Inflammatory macrophage (primary cell): ENCODE data around the gene SNORC.
"Not testable (repeated sequence)": the region's sequence is repeated elsewhere in the genome, so short reads cannot be mapped to it uniquely, and the experiment has no call there.

Experiments used
- DNase-seq, 2 donors: peaks; one replicate each; pipeline ENCODE4 v3.0.0-alpha.2; 2020 to 2022
- total RNA-seq, 18 experiments: gene quantifications; one replicate each; lab custom pipeline; 2026; ENCODE audit warnings: mixed read lengths in 6 of 18, inconsistent platforms in 2 of 18; lab: John Stamatoyannopoulos, UW

Gene SNORC
- total RNA-seq: 0.12 to 0.65 (median 0.40) reads per million in 18 experiments

DNA sequence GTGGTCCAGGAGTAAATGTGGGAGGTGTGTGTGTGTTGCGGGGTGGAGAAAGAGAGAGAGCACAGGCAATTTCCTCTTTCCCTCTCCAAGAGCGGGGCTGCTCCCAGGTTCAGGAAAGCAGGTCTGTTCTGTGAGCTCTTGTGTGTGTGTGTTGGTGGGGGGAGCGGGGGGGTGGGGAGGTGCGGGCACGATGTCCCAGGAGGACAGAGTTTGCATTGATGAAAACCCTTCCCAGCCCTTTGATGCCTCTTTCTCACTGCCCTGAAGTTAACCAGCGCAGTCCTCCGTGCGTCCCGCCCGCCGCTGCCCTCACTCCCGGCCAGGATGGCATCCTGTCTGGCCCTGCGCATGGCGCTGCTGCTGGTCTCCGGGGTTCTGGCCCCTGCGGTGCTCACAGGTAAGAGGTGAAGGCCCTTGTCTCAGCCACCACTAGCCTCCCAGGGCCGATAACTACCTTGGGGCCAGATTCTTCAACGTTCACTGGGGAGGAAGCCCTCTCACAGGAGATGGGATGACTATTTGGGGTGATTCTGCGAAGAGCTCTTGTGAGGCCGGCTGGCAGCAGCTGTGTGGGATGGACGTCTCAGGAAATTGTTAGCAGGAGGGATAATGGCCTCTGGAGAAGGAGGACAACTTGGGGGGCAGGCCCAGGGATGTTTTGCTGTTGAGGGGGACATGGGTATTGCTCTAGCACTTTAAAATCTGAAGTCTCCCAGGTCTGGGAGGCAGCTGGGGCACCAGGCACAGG, at the start of gene SNORC:
SNORC (plus strand) TSS at position 247 of the 748 bp plus-strand sequence; CDS start at position 325, 78 bp downstream.
- DNase-seq: no peak

DNA sequence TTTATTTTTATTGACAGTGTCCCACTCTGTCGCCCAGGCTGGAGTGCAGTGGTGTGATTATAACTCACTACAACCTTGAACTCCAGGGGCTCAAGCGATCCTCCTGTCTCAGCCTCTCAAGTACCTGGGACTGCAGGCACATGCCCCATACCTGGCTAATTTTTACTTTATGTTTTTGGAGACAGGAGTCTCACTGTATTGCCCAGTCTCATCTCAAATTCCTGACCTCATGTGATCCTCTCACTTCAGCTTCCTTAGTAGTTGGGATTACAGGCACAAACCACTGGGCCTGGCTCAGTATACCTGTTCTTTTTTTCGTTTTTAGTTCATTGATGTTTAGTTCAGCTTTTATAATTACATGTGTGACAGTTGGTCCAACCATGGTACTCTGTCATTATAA, 40.1 kb upstream of the SNORC start:
- no peak for DNase-seq

DNA sequence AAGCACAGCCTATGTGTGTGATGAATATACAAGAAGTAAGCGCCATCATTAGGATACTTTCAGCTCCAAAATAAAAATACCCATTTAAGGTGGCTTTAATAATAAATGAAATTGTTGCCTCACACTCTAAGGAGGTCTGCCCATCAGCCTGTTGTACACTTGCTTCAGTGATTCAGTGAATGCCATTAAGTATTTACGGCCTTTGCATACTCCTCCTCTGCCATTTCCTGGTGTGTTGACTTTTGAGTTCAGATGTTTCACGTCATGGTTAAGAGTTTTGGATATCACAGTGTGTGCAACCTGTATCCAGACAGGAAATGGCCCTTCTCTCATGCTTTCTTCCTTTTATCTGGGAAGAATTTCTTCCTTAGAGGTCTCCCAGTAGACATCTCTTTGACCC, 38.6 kb upstream of the SNORC start:
- DNase-seq: no peak

DNA sequence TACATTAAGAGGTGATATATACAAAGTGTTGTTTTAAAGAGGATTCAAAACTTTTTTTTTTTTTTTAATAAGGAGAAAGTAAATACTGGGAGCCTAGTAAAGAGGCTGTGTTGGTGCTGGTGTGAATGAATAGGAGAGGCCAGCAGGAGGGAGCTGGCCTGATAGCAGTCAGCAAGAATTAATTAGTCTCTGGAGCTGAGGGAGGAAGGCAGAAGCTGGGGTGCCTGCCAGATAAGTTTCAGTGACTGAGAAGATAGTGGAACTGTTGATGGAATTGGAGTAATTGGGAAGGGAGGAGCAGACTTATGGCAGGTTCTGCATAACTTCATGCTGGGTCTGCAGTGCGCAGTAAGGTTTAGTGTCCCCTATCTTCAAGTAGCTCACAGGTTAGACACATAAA, 36.2 kb upstream of the SNORC start:
- no peak for DNase-seq

DNA sequence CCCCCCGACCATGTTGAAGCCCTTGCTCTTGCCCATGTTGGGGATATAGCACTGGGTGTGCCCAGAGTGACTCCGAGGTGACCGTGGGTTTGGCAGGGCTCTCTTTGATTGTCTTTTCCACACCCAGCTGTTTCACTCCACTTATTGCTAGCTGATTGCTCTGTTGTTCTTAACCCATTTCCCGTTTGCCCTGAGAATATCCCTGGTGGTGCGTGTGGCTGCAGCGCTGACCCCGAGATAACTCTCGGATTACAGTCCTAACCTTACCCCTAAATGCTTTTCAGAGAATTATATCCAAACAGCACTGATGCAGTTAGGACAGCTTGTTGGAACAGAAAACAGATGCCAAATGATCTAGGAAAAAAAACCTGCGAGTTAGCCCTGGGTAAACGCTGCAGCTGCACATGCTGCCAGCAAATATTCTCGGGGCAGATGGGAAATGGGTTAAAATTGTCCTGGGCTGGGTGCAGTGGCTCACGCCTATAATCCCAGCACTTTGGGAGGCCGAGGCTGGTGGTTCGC, 34.3 kb upstream of the SNORC start:
- DNase-seq: no peak

DNA sequence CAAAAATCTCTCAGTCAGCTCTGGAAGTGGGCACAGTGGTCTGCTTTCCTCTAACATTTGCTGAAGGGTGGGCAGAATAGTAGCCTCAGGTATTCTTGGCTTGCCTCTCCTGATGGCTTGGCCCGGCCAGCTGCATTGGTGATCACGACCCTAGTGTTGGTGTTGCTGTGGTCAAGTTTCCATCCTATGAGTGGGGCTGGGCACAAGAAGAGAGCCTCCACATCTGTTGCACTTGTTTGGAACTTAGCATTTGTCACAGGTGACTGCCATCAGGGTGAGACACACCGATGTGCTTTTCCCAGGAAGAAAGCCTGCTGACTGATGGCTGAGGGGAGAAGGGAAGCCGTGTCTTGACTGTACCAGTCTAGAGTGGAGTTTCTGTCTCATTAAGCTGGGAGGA, 33.1 kb upstream of the SNORC start:
- no peak for DNase-seq

DNA sequence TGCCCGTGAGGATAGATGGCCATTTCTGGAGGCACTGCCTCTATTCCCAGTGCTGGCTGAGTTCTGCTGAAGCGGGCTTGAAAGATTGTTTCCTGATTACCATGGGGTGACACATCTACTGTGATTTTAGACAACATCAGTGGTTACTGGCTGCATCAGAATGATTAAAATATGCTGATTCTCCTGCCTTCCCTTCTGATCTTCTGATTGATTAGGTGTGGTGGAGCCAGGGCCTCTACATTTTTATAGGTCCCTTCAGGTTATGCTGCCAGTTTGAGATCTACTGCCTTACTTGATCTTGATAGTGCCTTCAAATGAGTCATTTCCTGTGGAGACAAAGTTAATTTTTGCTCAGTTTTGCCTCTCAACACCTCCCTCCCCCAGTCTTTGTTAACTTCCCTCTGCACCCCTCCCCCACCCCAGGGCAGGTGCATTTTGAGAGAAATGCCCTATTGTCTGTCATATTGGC, 31.6 kb upstream of the SNORC start:
- no peak for DNase-seq

DNA sequence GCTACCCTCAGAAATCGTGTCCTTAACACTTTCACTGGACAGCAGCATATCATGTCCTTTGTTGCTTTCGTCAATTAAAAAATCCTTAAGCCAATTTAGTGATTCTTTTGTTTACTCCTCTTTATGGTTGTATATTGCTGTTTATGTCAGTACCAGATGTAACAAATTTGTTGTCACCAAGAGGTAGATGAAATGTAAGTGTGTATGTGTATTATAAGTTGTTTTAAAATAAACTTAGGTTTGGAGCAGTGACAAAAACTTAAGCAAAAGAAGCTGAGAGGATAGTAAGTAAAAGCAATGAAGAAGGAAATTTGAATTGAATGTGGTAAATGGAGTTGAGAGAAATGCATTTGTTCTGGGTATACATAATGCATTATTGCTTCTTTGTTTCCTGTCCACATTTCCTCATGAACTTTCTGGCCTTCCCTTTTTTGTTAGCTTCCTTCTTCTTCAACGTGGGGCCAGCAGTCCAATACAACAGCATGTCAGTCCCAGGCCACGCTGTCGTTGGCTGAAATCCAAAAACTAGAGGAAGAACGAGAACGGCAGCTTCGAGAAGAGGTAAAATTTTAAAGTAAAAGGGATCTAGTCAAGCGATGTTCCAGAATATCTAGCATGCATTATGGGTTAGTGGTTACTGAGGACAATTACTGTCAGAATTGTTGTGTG, 30.5 kb upstream of the SNORC start:
- peak; percentile 87 to 92 for DNase-seq

DNA sequence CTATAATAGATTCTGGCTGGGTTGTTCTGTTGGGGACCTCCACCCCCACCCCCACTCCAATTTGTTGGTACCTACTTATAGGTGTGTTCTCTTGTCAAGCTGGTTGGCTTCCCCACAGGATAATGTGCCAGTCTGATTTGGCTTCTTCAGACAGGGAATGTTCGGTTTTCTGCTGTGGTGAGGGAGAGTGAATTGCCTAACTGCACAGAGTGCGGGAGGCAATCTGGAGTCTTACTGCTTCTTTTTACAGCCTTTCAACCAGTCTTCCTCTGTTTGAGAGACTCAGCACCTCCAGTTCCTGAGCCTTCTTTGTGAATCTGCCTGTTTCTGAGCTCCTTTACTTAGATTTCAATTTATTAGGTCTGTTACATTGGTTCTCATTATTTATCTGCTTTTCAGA, 27.4 kb upstream of the SNORC start:
- DNase-seq: peak; percentile 15 to 45

DNA sequence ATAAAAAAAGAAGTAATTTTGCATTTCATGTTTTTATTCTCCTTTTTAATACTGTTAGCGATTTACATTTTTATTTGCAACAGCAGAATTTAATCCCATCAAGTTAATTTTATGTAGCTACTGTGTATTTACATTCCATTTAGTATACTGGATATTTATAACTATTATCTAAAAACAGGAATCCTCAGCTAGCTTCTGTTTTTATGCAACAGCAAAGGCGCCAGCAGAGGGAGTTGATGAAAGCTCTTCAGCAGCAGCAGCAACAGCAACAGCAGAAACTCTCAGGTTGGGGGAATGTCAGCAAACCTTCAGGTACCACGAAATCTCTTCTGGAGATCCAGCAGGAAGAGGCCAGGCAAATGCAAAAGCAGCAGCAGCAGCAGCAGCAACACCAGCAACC, 26.2 kb upstream of the SNORC start:
- no peak for DNase-seq

DNA sequence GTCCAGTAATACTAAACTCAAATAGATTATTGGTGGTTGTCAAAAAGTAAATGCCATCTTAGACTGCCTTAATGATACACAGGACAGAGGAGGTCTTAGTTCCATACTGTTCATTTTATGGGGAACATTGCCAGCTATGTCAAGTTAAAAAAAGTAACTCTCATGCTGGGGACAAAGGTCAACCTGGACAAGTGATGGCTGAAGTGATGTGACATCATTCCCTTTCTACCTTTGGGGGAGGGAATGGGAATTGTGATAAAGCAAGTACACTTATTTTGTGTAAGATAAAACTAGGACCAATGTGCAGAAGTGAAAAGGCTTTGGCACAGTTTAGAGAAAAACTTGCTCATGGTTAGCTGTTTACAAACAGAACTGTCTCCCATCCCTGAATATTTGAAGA, 24.0 kb upstream of the SNORC start:
- no peak for DNase-seq

DNA sequence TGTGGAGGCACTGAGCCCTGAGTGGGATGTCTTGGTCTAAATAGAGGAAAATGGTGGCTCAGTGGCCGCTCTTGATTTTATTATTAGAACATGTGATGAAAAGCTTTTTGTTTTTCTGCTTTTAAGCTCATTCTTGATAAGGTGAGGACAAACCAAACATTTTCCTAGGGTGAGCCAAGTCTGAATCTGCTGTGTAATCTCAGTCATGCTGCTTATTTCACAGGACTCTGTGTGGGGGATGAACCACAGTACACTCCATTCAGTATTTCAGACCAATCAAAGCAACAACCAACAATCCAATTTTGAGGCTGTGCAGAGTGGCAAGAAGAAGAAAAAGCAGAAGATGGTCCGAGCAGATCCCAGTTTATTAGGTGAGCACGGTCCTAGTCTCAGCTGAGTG, 20.0 kb upstream of the SNORC start:
- DNase-seq: no peak

DNA sequence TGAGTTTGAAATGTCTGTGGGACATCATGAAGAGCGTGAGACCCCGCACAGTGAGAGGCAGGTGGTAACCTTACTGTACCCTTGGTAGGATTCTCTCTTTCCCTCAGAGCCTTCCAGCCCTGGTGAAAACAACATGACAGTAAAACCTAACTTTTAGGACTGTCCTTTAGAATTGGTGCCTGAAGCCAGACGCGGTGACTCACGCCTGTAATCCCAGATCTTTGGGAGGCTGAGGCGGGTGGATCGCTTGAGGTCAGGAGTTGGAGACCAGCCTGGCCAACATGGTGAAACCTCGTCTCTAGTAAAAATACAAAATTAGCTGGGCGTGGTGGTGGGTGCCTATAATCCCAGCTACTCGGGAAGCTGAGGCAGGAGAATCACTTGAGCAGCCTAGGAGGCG, 18.0 kb upstream of the SNORC start:
- not testable (repeated sequence) for DNase-seq

DNA sequence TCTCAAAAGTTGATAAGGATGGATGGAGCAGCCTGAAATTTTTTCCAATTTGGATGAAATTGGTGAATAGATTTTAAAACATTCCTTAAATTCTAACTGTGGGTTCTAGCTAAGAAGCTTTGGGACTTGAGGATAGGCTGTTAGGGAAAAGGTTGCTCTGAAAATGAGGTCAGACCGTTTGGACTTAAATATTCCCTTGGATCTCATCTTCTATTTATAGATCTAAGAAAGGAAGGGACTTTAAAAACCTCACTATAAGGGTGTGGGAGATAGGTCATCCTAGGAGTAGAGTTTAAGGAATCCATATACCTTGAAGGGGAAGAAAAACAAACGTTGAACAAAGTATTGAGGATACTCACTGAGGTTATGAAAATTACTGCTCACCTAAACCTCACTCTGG, 17.4 kb upstream of the SNORC start:
- DNase-seq: no peak

DNA sequence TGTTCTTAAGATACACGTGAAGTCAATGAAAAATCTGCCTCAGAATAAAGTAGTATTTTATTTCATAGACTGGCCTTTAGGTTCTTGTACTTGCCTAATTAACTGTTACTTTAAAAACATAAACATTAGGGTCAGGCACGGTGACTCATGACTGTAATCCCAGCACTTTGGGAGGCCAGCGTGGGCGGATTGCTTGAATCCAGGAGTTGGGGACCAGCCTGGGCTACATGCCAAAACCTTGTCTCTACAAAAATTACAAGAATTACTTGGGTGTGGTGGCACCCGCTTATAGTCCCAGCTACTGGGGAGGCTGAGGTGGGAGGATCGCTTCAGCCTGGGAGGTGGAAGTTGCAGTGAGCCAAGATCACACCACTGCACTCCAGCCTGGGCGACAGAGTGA, 16.0 kb upstream of the SNORC start:
- DNase-seq: peak; percentile 68 to 72

DNA sequence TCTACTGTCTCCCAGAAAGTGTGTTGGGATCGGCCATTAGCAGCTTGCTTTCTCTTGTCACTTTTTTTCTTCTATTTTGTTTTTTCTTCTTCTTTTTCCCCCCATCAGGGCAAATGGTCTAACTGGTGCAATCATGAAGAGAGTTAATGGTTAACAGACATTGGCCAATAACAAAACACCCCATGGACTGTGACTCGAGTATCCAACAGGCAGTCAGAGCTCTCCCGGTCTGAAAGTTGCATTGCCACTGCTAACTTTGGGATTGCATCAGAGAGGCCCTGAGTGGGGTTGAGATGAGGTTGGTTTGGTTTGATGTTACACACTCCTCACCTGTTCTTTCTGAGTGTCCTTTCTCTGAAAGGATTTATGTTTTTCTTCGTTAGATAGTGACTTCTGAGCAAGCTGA, 12.9 kb upstream of the SNORC start:
- DNase-seq: no peak

DNA sequence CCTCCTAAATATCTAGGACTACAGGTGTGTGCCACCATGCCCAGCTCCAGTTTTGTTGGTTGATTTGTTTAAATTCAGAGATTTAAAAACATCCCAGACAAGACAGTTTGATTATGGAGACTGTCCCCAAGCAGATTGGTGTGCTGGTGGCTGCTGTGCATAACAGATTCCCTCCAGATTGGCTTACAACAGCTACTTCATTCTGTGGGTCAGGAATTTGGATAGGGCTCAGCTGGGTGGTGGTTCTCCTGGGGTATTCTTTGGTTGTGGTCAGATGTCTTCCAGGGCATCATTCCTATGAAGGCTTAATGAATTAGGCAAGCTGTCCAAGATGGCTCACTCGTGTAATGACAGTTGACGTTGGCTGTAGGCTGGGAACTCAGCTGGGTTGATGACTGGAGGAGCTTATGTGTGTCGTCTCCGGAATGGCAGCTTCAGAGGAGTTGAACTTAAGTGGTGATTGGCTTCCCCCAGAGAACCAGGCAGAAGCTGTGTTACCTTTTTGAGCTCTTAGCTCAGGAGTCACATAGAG, 10.6 kb upstream of the SNORC start:
- no peak for DNase-seq

DNA sequence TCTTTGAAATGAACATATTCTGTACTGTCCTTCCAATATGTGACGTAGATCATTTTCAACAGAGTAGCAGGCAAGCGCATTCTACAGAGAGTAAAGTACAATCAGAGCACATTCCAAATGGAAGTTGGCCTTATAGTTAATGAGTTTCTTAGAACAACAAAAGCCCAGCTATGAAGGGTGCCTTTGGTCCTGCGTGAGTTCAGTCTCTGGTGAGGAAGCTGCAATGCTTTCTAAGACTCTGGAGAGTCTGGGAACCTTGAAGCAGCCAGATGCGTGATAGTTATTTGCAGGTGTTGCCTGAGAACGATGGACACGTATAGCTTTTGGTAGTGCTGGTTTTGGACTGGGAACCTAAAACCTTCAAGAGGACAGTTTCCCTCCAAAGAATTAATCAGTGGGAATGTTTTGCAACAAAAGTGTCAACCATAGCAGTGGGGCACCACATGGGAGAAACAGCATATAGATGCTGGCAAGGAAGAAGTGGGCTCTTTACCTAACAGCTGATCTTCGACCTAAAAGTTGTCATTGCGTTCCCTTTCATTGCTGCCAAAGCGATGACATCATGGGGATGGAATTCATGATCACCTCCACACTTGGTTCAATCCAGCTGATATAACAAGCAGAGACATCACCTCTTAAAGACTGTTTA, 9.3 kb upstream of the SNORC start:
- no peak for DNase-seq

DNA sequence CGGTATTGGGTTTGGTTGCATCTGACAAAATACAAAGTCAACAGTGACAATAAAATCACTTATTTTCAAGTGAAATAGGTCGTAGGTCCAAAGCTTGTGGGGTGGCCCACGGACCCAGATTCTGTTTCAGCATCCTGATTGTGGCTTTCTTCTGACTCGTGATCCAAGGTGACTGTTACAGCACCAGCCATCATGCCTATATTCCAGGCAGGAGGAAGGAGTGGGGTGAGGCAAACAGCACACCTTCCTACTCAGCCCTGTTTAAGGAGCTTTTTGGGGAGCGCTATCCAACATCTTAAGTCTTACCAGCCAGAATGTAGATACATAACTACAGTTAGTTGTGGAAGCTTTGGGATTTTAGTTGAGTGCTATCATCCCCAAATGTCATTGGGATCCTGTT, 8.7 kb upstream of the SNORC start:
- DNase-seq: no peak

DNA sequence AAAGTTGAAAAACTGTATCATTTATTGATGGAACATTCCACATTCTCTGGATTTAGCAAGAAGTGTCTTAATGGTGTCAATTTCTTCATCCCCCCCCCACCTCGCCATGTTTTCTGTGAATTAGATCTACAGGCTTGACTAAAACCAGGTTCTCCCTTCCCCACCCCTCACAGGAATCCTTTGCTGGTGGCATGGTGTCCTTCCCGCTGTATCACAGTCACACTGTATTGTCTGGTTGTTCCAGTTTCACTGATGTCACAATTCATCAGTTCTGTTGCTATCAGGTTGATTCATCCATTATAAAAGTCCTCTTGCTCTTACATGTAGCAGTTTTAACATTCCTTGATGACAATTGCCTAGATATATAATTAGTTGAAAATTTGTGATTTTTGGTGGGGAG, 6.1 kb upstream of the SNORC start:
- no peak for DNase-seq

DNA sequence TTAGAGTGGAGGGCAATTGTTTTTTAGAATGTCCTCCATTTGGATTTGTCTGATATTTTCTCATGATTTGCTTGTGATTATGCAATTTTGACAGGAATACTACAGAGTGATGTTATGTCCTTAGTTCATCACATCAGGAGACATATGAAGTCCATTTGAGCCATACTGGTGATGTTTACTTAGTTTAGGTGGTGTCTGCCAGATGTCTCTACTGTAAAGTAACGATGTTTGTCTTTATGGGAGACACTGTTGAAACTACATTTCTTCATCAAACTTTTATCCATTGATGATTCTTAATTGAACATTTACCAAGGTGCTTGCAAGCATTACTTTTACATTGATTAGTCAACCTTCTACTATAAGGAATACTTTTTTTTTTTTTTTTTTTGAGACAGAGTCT, 4.9 kb upstream of the SNORC start:
- DNase-seq: no peak

DNA sequence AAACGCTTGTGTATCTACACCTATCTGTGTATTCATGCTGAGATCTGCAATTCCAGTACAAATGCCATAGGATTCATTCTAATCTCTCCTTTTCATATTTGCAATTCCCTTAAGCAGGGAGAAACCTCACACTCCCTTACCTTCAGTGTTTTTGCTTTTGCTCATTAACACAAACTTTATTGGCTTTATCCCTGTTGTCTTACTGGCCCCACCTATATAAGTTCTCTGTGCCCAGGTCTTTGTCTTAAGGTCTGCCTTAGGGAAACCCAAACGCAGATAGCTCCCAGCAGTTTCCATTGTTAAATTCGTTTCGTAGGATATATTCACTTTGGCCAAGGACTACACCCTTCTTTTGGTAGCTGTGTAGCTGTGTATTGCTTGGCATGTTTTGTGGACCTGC, 4.0 kb upstream of the SNORC start:
- DNase-seq: no peak
